GM21423 (cell line): ENCODE measurements around the gene SPATS2.
A peak's percentile ranks its signal among the peaks of the same experiment; 100 is the strongest.

Source experiments
- ATAC-seq: cut with Tn5 transposase; IDR thresholded peaks from one replicate; pipeline ENCODE4 v1.9.1; 2021; ENCODE audit warnings: mild to moderate bottlenecking, moderate library complexity; ENCODE audit not compliant: unreplicated experiment

The SPATS2 gene

GRCh38 chr12:49567611-49568441, 200.6 kb downstream of the SPATS2 start, which contains the start of gene MCRS1:
MCRS1 (minus strand) TSS chr12:49568142; CDS start chr12:49566731, 1,411 bp downstream.
- ATAC-seq: peak; percentile 84

DNA sequence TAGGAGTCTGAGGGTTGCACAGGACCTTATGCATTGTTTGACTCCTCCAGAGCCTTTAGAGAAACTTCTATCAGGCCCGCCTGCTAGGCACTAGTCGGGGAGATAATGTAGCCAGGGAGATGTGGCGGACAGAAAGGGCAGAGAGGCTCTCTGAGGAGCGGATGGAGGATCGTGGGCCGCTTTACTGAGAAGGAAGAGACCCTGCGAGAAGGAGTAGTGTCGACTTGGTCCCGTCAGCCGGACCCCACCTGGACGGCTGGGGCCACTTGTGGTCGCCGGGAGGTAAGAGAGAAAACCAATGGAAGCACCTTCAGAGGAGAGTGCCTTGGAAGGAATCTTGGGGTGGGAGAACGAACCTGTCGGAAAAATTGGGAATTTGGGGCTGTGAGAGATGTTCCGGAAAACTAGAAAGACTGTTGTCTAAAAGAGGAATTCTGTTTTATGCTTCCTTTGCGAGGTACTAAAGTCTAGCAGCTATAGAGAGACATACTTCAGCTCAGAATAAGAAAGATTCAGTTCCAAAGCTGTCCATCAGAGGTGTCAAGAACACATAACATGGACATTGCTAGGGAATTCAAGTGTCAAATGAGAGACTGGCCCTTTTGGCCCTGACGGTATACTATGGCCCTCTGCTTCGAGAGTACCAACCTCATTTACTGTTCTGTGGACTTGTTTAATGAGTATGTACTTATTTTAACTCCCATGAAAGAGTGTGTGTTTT, 201.3 kb downstream of the SPATS2 start:
- peak; percentile 15 for ATAC-seq
